Peyer's patch (tissue), 4 donors: Measurements from ENCODE around the gene TMEM164.

Experiments used
- POLR2A ChIP-seq, 2 donors: fragments of 450-650 bp; IDR thresholded peaks; one replicate each; pipeline ENCODE4 v1.5.1; 2017; ENCODE audit warnings: antibody characterized with exemption in 2 of 2, mild to moderate bottlenecking in 2 of 2, moderate library complexity in 2 of 2
- TF ChIP-seq, protein P1 (sequence below), 6 experiments: fragments of 450-650 bp in 4 of 6; fragments of 200-600 bp in 2 of 6; sonication (generic) in 1 of 6; IDR thresholded peaks; one replicate each; pipeline ENCODE4 v1.5.1; 2017 to 2019; ENCODE audit warnings: antibody characterized with exemption in 6 of 6, mild to moderate bottlenecking in 3 of 6, moderate library complexity in 1 of 6

- no peak for TF ChIP-seq POLR2A (IDR thresholded peaks at IDR 0.05)
- TF ChIP-seq, protein P1, sequence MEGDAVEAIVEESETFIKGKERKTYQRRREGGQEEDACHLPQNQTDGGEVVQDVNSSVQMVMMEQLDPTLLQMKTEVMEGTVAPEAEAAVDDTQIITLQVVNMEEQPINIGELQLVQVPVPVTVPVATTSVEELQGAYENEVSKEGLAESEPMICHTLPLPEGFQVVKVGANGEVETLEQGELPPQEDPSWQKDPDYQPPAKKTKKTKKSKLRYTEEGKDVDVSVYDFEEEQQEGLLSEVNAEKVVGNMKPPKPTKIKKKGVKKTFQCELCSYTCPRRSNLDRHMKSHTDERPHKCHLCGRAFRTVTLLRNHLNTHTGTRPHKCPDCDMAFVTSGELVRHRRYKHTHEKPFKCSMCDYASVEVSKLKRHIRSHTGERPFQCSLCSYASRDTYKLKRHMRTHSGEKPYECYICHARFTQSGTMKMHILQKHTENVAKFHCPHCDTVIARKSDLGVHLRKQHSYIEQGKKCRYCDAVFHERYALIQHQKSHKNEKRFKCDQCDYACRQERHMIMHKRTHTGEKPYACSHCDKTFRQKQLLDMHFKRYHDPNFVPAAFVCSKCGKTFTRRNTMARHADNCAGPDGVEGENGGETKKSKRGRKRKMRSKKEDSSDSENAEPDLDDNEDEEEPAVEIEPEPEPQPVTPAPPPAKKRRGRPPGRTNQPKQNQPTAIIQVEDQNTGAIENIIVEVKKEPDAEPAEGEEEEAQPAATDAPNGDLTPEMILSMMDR (IDR thresholded peaks at IDR 0.05): no peak
Measured at GRCh38 chrX:110036162-110037033, 33.5 kb downstream of the TMEM164 start.
